ENCODE results near the gene ANKH. TPM values are rescaled to one million over a fixed set of nuclear protein-coding genes. Genes with fewer than 3 reads are reported as not detected.

ANKH gene
- polyA plus RNA-seq, 2 of the 4 experiments (the other 2 are of a cell fraction) = 11.7 to 17.3 TPM

- WGBS (ENCODE audit: missing lambda C conversion rate) = 92% methylated on average over 17 of the region's 17 CpGs
- POLR2A ChIA-PET = no interaction called here
- Histone ChIP-seq H3K27ac (no peak overlapping the region), H3K9me3 (no peaks in the 10 kb centered on the region), H3K4me3 (no peak overlapping the region), H3K4me2 (peak overlapping the region; percentile 33; the same call in 1 of the 3 replicates), H3K4me1 (peaks cover 8% of the 10 kb centered on the region)
- no peak for DNase-seq (ENCODE audit: low read depth in 1 of 2, low spot score in 1 of 2)
- CTCF ChIA-PET = interaction anchor here (0.6 to 2.3 kb wide), 3 partner anchors 8 to 84 kb away, joined by 3 to 8 read pairs (median 3); no protein-coding TSS in a partner anchor
- no peak for FAIRE-seq
- TF ChIP-seq RNF2 (IDR thresholded peaks at IDR 0.05; ENCODE audit: borderline replicate concordance, low read depth) (no peak), CBX2 (IDR thresholded peaks at IDR 0.05; ENCODE audit: borderline replicate concordance, low read depth) (no peak), REST (IDR thresholded peaks at IDR 0.05) (no peak), POLR2A (IDR thresholded peaks at IDR 0.05; ENCODE audit: low read length) (no peak), HMGXB4 (CRISPR knock-in tag; IDR thresholded peaks at IDR 0.05; ENCODE audit: borderline replicate concordance) (no peak), JUNB (IDR thresholded peaks at IDR 0.05) (no peak), EP300 (IDR thresholded peaks at IDR 0.05) (no peak), GATA3 (IDR thresholded peaks at IDR 0.05; ENCODE audit: borderline replicate concordance) (no peak), BCL3 (IDR thresholded peaks at IDR 0.05) (no peak), CHD4 (IDR thresholded peaks at IDR 0.05; ENCODE audit: borderline replicate concordance) (no peak), CEBPB (IDR thresholded peaks at IDR 0.05) (no peak), CTCF (IDR thresholded peaks at IDR 0.05) (no peak), MAFK (IDR thresholded peaks at IDR 0.05; ENCODE audit: partially characterized antibody) (no peak), ZNF302 (CRISPR knock-in tag; IDR thresholded peaks at IDR 0.05) (no peak)
- ATAC-seq = no peak
Observed at GRCh38 chr5:14768508-14769365, 102.8 kb downstream of the ANKH start.
